ENCODE data around the gene NF1. TPM values are rescaled to one million over a fixed set of nuclear protein-coding genes. Genes with fewer than 3 reads are reported as not detected.
A peak's percentile ranks its signal among the peaks of the same experiment; 100 is the strongest.

Gene NF1
- total RNA-seq, 1 donor from 2014 or later = 66.7 TPM

DNA sequence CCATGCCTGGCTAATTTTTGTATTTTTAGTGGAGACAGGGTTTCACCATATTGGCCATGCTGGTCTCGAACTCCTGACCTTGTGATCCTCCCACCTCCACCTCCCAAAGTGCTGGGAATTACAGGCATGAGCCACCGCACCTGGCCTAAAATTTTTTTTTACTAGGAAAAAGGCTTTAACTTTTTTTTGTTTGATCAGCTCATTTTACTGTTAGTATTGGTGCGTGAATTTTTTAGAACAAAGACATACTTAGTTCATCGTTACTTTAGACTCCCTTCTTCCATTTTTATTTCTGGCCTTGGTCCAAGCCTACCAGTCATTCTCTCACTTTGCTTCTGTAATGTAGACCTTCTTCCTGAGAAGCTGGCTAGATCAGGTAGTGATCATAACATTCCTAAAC is 271.3 kb downstream of the NF1 start:
- peaks cover 22% of the 10 kb centered on the region for H3K36me3 Mint-ChIP-seq (ENCODE audit: unreplicated experiment)
- DNase-seq (ENCODE audit: extremely low spot score, unreplicated experiment) = no peak
- TF ChIP-seq, protein P1, sequence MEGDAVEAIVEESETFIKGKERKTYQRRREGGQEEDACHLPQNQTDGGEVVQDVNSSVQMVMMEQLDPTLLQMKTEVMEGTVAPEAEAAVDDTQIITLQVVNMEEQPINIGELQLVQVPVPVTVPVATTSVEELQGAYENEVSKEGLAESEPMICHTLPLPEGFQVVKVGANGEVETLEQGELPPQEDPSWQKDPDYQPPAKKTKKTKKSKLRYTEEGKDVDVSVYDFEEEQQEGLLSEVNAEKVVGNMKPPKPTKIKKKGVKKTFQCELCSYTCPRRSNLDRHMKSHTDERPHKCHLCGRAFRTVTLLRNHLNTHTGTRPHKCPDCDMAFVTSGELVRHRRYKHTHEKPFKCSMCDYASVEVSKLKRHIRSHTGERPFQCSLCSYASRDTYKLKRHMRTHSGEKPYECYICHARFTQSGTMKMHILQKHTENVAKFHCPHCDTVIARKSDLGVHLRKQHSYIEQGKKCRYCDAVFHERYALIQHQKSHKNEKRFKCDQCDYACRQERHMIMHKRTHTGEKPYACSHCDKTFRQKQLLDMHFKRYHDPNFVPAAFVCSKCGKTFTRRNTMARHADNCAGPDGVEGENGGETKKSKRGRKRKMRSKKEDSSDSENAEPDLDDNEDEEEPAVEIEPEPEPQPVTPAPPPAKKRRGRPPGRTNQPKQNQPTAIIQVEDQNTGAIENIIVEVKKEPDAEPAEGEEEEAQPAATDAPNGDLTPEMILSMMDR (IDR thresholded peaks at IDR 0.05) = no peak
- no peak overlapping the region for H3K4me3 Mint-ChIP-seq (ENCODE audit: unreplicated experiment)
- H3K27me3 Mint-ChIP-seq (ENCODE audit: unreplicated experiment) = no peaks in the 10 kb centered on the region
- H3K4me1 Mint-ChIP-seq (ENCODE audit: unreplicated experiment) = peaks cover 7% of the 10 kb centered on the region
- no peaks in the 10 kb centered on the region for H3K9me3 Mint-ChIP-seq (ENCODE audit: unreplicated experiment)
- no peak overlapping the region for H3K27ac Mint-ChIP-seq (ENCODE audit: unreplicated experiment)

DNA sequence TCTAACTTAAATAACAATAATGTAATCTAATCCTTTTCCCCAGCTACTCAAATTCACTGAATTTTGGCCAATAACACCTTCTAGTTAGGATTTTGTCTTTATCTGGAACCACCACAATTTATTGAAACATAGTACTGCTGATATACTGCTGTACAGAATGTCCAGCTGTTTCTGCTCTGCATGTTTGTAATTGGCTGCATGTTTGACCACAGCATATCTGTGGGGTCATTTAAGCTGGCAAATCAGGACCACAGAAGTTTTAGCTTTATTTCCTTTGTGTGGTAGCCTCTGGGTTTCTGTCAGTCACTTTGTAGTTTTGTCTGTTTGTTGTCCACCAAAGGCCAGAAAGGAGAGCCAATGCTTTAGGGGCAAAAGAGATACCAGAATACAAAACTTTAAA is 274.5 kb downstream of the NF1 start:
- no peaks in the 10 kb centered on the region for H3K27me3 Mint-ChIP-seq (ENCODE audit: unreplicated experiment)
- H3K4me1 Mint-ChIP-seq (ENCODE audit: unreplicated experiment) = peaks cover 13% of the 10 kb centered on the region
- H3K9me3 Mint-ChIP-seq (ENCODE audit: unreplicated experiment) = no peaks in the 10 kb centered on the region
- peaks cover 18% of the 10 kb centered on the region for H3K36me3 Mint-ChIP-seq (ENCODE audit: unreplicated experiment)
- TF ChIP-seq, protein P1 (IDR thresholded peaks at IDR 0.05) = no peak
- H3K27ac Mint-ChIP-seq (ENCODE audit: unreplicated experiment) = peak overlapping the region; percentile 24
- H3K4me3 Mint-ChIP-seq (ENCODE audit: unreplicated experiment) = no peak overlapping the region
- no peak for DNase-seq (ENCODE audit: extremely low spot score, unreplicated experiment)

GRCh38 chr17:31371511-31372097 is 276.8 kb downstream of the NF1 start:
- no peak for DNase-seq (ENCODE audit: extremely low spot score, unreplicated experiment)
- H3K36me3 Mint-ChIP-seq (ENCODE audit: unreplicated experiment) = peaks cover 21% of the 10 kb centered on the region
- no peak overlapping the region for H3K4me3 Mint-ChIP-seq (ENCODE audit: unreplicated experiment)
- H3K4me1 Mint-ChIP-seq (ENCODE audit: unreplicated experiment) = peaks cover 14% of the 10 kb centered on the region
- H3K9me3 Mint-ChIP-seq (ENCODE audit: unreplicated experiment) = no peaks in the 10 kb centered on the region
- no peaks in the 10 kb centered on the region for H3K27me3 Mint-ChIP-seq (ENCODE audit: unreplicated experiment)
- H3K27ac Mint-ChIP-seq (ENCODE audit: unreplicated experiment) = no peak overlapping the region
- TF ChIP-seq, protein P1 (IDR thresholded peaks at IDR 0.05) = no peak

GRCh38 chr17:31373150-31374093 is 278.6 kb downstream of the NF1 start:
- no peaks in the 10 kb centered on the region for H3K9me3 Mint-ChIP-seq (ENCODE audit: unreplicated experiment)
- no peaks in the 10 kb centered on the region for H3K27me3 Mint-ChIP-seq (ENCODE audit: unreplicated experiment)
- TF ChIP-seq, protein P1 (IDR thresholded peaks at IDR 0.05) = peak; percentile 70
- no peak overlapping the region for H3K27ac Mint-ChIP-seq (ENCODE audit: unreplicated experiment)
- peaks cover 14% of the 10 kb centered on the region for H3K4me1 Mint-ChIP-seq (ENCODE audit: unreplicated experiment)
- peaks cover 24% of the 10 kb centered on the region for H3K36me3 Mint-ChIP-seq (ENCODE audit: unreplicated experiment)
- no peak for DNase-seq (ENCODE audit: extremely low spot score, unreplicated experiment)
- no peak overlapping the region for H3K4me3 Mint-ChIP-seq (ENCODE audit: unreplicated experiment)

DNA sequence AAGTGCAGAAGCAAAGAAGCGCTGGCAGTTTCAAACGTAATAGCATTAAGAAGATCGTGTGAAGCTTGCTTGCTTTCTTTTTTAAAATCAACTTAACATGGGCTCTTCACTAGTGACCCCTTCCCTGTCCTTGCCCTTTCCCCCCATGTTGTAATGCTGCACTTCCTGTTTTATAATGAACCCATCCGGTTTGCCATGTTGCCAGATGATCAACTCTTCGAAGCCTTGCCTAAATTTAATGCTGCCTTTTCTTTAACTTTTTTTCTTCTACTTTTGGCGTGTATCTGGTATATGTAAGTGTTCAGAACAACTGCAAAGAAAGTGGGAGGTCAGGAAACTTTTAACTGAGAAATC is 279.3 kb downstream of the NF1 start:
- H3K4me3 Mint-ChIP-seq (ENCODE audit: unreplicated experiment) = no peak overlapping the region
- DNase-seq (ENCODE audit: extremely low spot score, unreplicated experiment) = no peak
- peaks cover 24% of the 10 kb centered on the region for H3K36me3 Mint-ChIP-seq (ENCODE audit: unreplicated experiment)
- no peaks in the 10 kb centered on the region for H3K9me3 Mint-ChIP-seq (ENCODE audit: unreplicated experiment)
- H3K27ac Mint-ChIP-seq (ENCODE audit: unreplicated experiment) = no peak overlapping the region
- no peaks in the 10 kb centered on the region for H3K27me3 Mint-ChIP-seq (ENCODE audit: unreplicated experiment)
- H3K4me1 Mint-ChIP-seq (ENCODE audit: unreplicated experiment) = peaks cover 14% of the 10 kb centered on the region
- TF ChIP-seq, protein P1 (IDR thresholded peaks at IDR 0.05) = no peak

Data from osteocyte (in vitro differentiated cells).